HUDEP-2 (cell line): Measurements from ENCODE around the gene FAM9A.

Experiments used
- DNase-seq, 76 experiments: peaks; one replicate each; lab custom pipeline; 2025; ENCODE audit not compliant: unreplicated experiment in 76 of 76; lab: John Stamatoyannopoulos, UW

Gene FAM9A

DNA sequence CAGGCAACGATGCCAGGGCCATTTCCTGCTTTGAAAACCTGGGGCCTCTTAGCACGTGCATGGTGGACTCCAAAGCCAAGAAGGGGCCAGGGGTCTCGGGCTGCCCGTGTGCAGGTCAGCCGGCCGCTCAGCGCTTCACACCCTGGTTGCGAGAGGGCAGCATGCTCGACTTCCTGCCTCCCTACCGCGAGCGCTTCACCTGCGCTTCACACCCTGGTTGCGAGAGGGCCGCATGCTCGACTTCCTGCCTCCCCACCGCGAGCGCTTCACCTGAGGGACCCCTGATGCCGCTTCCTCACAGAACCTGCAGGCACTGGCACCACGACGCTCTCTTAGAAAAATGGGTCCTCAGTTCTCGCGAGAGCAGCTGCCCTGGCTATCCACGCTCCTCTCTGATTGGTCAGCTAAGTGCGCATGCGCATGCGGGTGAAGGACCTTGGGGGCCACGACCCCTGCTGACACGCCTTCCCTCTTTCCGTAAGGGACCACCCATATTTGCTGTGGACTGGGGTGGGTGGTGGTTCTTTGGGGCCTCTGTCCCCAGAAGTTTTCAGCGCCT is at the start of gene FAM9A:
TSS of gene FAM9A (minus strand) at position 343 of the 559 bp plus-strand sequence. CDS start 1,212 bp downstream, outside the sequence.
- no peak for DNase-seq

DNA sequence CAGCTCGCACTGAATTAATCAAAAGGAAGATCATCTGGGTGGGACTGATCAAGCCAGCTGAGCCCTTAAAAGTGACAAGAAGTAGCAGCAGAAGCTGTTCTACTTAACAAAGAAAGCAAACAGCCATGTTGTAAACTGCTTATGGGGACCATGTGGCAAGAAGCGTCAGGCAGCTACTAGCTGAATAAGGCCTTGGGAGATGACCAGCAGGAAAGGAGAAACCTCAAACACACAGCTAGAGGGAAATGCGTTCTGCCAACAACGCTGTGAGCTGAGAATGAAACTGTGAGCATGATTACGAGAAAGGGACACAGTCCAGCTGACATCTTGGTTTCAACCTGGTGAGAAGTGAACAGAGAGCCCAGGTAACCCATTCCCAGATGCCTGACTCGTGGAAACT is 49.3 kb upstream of the FAM9A start:
- no peak for DNase-seq

DNA sequence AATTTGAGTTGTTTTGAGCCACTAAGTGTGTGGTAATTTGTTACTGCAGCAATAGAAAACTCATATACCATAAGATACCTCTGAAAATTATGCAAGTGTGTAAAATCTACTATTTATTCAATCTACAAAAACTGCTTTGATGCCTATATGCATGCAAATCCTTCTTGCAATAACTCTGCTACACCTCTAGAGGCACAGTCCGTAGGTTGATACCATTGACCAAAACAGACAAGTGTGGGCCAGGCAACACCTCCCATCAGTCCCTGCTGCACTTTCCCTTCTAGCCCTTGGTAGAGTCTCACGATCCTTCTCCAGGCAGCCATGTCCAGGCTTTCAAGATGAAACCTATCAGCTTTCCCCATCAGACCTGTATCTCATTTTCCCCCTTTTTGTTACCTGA is 48.8 kb upstream of the FAM9A start:
- peak in 1 of 76 experiments; percentile 0 for DNase-seq

- DNase-seq: no peak
These were observed 48.3 kb upstream of the FAM9A start for GRCh38 chrX:8849458-8849857.

- DNase-seq: no peak
These were observed 47.7 kb upstream of the FAM9A start for GRCh38 chrX:8848911-8849310.

DNA sequence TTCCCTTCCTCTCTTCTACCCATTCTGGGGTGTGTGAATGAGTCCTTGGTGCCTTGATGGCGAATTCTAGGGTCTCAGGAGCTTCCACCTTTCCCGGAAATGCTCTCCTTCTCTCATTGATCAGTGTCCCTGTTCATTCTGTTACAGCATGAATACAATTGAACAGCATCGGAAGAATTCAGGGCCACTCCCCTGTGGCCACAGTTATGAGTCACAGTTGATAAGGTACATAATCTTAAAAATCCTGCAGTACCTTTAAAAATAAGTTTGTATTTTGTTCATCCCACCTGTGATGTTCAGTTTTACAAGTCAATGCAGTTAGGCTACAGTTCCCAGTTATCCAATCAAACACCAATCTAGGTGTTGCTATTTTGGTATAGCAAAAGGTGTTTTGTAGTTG is 47.3 kb upstream of the FAM9A start:
- DNase-seq: no peak

DNA sequence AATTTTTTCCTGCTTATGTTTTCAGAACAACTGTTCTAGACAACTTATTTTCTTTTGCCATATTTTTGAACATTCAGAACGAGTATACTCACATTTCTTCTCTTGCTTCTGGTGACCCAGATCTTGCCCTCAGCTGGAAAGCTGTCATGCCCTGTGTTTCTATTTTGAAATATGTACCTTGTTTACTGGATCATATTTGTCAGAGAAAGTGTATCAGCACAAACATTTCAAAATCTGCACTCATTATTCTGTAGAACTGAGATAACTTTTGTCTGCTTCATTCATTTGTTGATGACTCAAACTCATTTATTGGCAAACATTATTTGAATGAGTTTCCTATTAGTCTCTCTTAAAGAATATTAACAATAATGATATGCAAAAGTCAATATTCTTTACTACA is 46.2 kb upstream of the FAM9A start:
- DNase-seq: no peak

DNA sequence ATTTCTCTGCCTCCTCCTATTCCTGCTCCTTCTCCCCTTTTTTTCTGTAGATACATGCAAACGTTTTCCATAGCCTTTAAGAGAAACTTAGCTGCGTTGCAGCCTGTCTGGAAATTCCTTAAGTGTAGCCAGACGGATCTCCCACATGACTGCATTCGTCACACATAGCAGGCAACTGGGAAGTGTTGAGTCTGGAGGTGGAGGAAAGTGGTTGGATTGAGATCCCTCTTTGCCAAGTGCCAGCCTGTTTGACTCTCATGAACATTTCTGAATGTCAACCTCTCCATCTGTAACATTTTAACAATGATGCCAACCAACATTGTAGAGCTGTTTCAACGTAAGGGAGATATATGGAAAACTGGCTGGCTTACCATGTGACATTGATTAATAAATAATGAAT is 45.1 kb upstream of the FAM9A start:
- DNase-seq: no peak

DNA sequence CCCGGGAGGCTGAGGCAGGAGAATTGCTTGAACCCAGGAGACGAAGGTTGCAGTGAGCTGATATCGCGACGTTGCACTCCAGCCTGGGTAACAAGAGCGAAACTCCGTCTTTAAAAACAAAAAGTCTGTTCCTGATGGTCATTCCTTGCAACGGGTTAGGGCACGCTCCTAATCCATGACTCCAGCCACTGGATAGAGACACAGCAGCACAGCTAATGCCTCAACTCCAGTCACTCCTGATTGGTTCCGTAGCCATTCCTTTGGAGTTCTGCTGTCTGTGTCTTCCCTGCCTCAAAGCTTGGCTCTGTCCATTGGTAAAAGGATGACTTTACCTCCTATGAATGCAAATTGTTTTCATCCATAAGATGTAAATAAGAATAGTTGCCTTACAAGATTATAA is 44.3 kb upstream of the FAM9A start:
- DNase-seq: no peak

DNA sequence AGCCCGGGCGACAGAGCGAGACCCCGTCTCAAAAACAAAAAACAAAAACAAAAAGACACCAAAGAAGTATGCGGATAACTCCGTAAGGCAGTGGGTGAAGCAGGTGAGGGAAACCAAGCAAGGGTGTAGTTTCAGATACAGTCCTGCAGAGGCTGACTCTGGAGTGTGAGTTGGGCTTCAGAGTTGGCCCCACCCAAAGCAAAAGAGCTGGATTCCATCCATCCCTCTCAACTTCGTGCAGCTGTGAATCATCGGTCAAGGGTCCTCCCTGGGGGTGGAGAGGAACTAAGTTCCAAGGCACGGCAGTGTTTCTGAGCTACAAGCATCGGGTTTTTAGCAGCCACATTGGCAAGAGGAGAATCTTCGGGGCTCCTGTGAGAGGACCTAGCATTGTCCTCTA is 43.9 kb upstream of the FAM9A start:
- DNase-seq: no peak

GRCh38 chrX:8844157-8844556 is 43.0 kb upstream of the FAM9A start:
- no peak for DNase-seq

- DNase-seq: no peak
These were observed 40.7 kb upstream of the FAM9A start for GRCh38 chrX:8841911-8842310.

- DNase-seq: no peak
These were observed 33.2 kb upstream of the FAM9A start for GRCh38 chrX:8834392-8834791.

DNA sequence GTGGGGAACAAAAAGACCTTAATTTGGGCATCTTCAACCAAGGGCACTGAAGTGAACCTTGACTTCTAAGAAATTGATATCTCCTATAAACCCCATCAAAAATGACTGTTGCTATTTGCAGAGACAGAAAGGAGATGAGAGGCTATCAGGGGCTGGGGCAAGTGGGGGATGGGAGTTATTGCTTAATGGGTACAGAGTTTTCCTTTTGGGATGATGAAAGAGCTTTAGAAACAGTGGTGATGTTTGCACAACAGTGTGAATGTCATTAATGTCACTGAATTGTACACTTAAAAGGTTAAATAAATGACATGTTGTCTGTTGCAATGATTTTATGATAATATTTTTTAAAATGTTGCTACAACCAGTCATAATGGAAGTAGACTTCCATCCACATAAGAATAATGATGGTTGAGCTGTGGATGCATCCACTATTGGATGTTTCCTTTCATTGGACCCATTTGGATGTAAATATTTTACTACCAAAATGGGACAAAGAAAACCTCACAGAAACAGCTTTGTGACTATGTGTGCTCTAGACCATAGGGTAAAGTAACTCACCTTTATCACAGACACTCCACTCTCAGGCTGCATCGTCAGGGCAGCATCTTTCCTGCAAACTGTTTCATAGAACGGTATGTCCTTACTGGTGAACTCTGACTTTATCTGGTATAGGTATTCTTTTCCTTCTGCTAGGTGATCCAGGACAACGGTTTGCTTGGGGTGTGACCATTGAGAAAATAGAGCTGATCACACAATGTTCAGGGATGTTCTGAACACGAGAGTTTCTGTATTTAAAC is 31.6 kb upstream of the FAM9A start:
- DNase-seq: no peak

DNA sequence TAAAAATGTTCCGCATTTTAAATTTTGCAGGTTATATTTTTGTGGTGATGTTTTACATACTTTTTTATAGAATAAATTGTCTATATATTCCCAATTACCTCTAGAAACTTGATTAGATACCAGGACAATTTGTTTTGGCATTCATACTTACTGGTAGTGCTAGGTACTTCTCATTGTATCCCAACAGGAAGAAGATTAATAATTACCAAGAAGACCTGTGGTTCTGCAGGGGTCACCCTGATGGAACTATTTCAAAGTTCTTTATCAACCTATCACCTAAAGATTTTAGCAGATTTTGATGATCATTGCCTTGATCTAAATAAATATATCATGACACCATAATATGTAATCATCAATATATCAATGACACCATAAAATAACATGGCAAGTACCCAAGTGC is 22.5 kb upstream of the FAM9A start:
- no peak for DNase-seq

GRCh38 chrX:8822002-8822401 is 20.8 kb upstream of the FAM9A start:
- no peak for DNase-seq

DNA sequence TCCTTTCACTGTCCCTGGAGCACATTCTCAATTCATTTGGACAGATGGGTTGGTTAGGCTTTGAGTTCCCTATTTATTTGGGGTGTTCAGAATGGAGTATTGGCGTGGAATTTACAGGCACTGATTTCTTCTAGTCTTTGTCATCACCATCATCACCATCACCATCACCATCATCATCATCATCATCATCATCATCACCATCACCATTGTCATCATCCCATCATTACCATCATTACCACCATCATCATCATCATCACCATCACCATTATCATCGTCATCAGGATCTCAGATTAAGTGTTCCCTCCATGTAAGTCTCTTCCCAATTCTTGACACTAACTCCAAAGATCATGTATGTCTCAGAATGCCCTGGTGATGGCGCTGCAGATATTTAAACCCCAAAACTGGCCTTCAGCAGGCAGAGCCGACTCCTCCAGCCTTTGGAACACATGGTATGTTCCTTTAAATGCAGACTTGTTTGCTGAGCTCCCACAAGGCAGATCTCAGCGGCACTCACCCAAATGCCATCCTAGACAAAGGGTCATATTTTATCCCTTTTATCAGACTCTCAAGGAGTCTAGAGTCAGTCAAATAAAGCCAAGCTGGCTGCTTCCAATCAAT is 19.8 kb upstream of the FAM9A start:
- DNase-seq: no peak

GRCh38 chrX:8815460-8816065 is 14.4 kb upstream of the FAM9A start:
- peak in 21 of 76 experiments; percentile 0 to 33 (median 3) for DNase-seq

- no peak for DNase-seq
These were observed 11.9 kb upstream of the FAM9A start for GRCh38 chrX:8813036-8813435.

- DNase-seq: no peak
These were observed 10.4 kb upstream of the FAM9A start for GRCh38 chrX:8811611-8812010.

DNA sequence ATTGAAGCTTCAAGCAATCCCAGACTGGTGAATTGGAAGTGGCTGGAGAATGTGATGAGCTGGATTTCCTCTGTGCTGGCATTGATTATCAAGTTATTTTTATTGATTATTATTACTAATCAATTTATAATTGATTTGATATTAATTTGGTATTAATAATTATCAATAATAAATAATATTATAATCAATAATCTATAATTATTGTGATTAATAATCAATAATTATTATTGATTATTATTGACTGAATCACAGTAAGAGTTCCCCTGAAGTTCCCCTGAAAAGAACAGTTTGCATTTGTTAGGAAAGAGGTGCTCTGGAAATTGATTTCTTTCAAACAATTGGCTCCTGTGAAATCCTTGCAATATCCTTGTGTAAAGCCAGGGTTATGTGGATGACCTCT is 7.5 kb upstream of the FAM9A start:
- DNase-seq: no peak

- no peak for DNase-seq
These were observed 4.8 kb upstream of the FAM9A start for GRCh38 chrX:8805974-8806373.
